ENCODE results near the gene CDCA7L. TPM values are rescaled to one million over a fixed set of nuclear protein-coding genes. Genes with fewer than 3 reads are reported as not detected.
"Not testable (repeated sequence)": the region's sequence is repeated elsewhere in the genome, so short reads cannot be mapped to it uniquely, and the experiment has no call there.

CDCA7L gene
- total RNA-seq, 1 experiment from 2014 or later, result 114 TPM

DNA sequence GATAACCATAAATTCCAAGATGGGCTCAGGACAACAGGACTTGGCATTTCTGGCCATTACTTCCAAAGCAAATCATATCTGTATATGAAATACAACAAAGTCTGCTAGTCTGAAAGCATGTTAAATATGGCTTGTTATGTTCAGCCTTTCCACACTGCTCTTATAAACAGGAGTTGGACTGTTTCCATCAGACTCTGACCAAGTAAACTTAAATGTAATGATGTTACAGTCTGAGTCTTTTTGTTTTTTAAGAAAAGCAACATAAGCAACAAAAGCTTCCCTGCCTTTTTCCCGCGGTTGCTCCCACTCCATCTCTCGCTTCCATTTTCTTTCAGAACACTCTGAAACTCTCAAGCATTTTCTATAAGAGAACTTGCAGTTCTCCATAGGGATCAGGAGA is 8.1 kb upstream of the CDCA7L start:
- Histone ChIP-seq H3K4me3 (no peak overlapping the region), H3K4me1 (no peaks in the 10 kb centered on the region), H3K27me3 (no peaks in the 10 kb centered on the region), H3K36me3 (no peaks in the 10 kb centered on the region), H3K27ac (no peak overlapping the region), H3K9me3 (replicated peaks) (no peaks in the 10 kb centered on the region)
- DNase-seq, result no peak

DNA sequence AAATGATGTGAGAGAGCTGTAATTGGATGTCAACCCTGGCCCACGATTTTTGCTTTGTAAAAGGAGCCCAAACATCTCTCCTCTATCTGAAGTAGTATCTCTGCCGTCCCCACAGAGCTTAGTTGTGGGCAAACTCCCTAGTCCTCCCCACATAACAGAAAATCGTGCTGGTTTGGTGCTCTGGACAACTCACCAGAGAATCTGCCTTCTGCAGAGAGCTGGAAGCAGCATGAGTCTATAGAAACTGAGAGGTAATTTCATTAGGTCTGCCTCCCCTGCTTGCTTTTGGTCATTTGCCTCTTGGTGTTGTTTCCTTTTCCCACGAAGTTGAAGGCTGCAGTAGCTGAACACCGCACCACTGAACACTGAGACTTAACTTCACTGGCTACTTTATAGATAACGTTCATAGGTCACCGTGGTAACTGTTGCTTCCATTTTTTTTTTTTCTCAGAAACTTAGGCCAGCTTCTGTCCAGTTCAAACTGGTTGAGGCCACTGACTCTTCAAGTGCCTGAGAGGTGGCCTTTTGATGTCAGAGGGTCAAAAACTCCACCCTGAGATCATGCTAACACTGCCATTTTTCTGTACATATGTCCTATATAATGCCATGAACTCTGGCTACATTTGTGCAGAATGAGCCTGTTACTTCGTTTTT is 3.3 kb upstream of the CDCA7L start:
- Histone ChIP-seq H3K27ac (no peak overlapping the region), H3K4me1 (peaks cover 10% of the 10 kb centered on the region)

DNA sequence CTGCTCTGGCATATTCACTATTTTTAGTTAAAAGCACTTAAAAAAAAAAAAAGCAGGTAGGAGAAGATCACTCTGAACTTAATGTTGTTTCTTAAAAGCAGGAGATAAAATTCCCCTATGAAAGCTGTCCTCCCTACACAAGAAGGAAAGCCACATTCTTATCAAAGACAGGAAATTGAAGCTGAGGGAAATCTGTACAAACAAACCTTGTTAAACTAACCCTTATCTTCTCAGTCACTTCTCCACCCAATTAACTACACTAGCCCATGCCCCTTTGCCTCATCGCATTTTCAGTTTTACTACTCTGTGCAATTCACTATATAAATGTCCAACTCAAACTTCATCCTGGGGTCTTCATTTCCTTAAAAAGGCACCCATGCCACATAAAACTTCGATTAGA is 2.7 kb upstream of the CDCA7L start:
- Histone ChIP-seq H3K4me3 (no peak overlapping the region), H3K27ac (no peak overlapping the region), H3K9me3 (replicated peaks) (no peaks in the 10 kb centered on the region), H3K27me3 (no peaks in the 10 kb centered on the region), H3K4me1 (peaks cover 10% of the 10 kb centered on the region), H3K36me3 (no peaks in the 10 kb centered on the region)
- DNase-seq, result no peak

More for the DNA sequence above, 3.3 kb upstream of the CDCA7L start:
- Histone ChIP-seq H3K27me3 (no peaks in the 10 kb centered on the region), H3K4me3 (no peak overlapping the region), H3K36me3 (no peaks in the 10 kb centered on the region), H3K9me3 (replicated peaks) (no peaks in the 10 kb centered on the region)
- no peak for DNase-seq

DNA sequence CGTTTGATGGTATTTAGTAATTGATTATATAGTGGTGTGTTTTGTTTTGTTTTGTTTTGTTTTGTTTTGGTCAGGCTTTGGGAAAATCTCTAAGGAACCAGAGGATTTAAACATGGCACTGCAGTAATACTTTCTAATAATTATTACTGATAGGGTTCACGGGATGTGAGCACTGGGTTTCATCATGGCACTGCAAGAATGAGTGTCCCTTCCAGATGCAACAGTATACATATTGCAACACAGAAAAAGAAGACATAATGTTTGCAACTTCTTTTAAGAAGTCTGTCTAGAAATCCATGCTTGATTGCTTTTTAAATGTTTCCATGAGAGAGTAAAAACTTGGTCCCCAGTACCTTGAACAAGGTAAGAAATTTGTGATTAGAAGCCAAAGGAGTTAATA is 2.2 kb upstream of the CDCA7L start:
- H3K27me3 ChIP-seq, result no peaks in the 10 kb centered on the region
- no peaks in the 10 kb centered on the region for H3K36me3 ChIP-seq
- no peaks in the 10 kb centered on the region for H3K9me3 ChIP-seq (replicated peaks)
- DNase-seq, result no peak
- peaks cover 10% of the 10 kb centered on the region for H3K4me1 ChIP-seq
- no peak overlapping the region for H3K4me3 ChIP-seq
- H3K27ac ChIP-seq, result no peak overlapping the region

DNA sequence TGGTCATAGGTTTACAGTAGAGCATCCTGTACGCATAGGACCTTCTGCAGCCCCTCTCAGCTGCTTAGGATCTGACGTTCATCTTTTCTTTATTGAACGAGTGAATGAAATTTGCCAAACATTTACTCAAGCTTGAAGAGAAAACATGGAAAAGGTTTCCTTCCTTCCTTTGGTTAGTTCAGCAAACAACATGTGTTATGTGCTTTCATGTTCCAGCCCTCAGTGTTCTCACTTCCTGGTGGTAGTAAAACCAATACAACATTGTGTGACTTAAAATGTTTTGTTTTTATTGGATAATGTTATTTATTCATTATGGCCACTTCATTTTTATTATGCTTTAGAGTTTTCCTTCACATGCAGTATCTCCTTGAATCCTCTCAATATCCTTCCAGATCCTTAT is 1.4 kb upstream of the CDCA7L start:
- DNase-seq, result no peak
- peaks cover 10% of the 10 kb centered on the region for H3K4me1 ChIP-seq
- no peaks in the 10 kb centered on the region for H3K9me3 ChIP-seq (replicated peaks)
- no peak overlapping the region for H3K4me3 ChIP-seq
- H3K27ac ChIP-seq, result no peak overlapping the region
- no peaks in the 10 kb centered on the region for H3K36me3 ChIP-seq
- no peaks in the 10 kb centered on the region for H3K27me3 ChIP-seq

DNA sequence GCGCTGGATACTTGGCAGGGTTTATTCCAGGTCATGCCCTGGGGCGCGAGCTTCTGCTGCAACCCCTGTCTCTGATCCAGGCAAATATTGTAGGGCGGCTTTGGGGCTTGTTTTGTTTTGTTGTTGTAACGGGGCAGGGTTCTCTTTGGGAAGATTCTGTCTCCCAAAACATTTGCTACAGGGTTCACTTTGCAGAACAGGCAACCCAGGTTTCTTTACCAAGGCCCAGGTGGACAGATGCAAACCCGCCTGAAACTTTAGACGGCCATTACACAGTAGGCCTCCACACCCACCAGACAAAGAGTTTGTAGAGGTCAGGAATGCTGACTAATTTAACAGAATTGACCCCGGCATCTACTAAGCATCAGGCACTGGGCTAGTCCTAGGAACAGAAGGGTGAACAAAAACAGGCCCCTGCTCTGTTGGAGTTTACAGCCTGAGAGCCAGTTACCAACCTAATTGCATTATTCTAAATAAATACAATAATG is 567 bp upstream of the CDCA7L start:
- Histone ChIP-seq H3K4me1 (peaks cover 10% of the 10 kb centered on the region), H3K36me3 (no peaks in the 10 kb centered on the region), H3K27ac (peak overlapping the region; percentile 100), H3K27me3 (no peaks in the 10 kb centered on the region), H3K9me3 (replicated peaks) (no peaks in the 10 kb centered on the region), H3K4me3 (peak overlapping the region; percentile 96)
- no peak for DNase-seq

DNA sequence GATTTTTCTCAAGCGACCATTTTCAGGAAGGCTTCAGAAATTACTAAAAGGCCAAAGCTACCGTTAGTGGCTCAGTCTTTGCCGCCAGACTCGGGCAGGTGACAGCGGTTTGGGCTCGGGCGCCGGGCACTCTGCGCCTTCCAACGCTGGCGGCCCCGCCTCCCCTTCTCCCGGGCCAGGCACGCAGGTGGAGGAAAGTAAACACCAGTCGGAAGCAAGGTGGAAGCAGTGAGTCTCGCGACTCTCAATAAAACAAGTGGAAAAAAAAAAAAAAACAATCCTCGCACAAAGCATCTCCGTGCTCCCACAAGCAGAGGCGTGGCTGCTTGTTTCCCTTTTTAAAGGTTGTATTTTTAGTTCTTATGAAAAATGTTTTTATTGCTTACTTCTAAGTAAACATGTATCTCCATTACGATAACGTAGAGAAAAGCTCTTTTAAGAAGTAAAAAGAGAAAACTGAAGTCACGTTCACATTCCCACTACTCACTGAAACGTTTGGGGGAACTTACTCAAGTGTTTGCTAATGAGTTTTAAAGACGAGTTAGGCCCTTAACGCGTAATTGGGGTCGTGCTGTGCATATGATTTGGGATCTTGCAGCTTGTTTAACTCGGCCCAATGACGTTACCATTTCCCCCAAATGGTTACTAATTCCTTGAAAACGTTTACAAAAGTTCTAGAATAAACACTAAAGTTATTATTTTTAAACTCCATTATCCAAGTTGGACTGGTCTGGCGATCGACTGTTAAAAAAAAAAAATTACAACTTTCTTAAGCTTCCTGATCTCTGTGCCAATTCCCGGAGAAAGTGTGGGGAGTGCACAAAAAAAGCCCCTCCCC is 864 bp downstream of the CDCA7L start:
- peak in 1 of 2 experiments; percentile 56 for DNase-seq

DNA sequence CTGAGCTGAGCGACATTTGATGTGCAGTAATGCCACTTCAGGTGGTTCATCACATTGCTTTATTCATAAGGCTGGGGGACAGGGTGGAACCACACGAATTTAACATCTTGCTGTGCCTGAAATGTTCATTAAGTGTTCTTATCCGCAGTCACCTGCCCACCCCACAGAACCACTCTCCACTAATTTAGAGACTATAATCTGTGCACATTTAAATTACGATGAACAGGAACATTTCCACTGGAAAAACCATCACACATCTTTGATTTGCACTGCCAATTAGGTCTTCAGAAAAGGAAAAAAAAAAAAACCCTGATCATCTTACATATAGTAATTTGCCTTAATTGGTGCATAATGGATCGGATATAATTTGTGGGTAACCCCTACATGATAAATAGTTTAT is 2.3 kb downstream of the CDCA7L start:
- Histone ChIP-seq H3K4me1 (peaks cover 10% of the 10 kb centered on the region), H3K9me3 (replicated peaks) (no peaks in the 10 kb centered on the region), H3K27ac (no peak overlapping the region), H3K36me3 (peaks cover 2% of the 10 kb centered on the region), H3K4me3 (no peak overlapping the region), H3K27me3 (no peaks in the 10 kb centered on the region)
- DNase-seq, result no peak

More for the DNA sequence above, 864 bp downstream of the CDCA7L start:
- Histone ChIP-seq H3K4me3 (peak overlapping the region; percentile 96), H3K36me3 (no peaks in the 10 kb centered on the region), H3K4me1 (peaks cover 10% of the 10 kb centered on the region), H3K9me3 (replicated peaks) (no peaks in the 10 kb centered on the region), H3K27ac (peak overlapping the region; percentile 100), H3K27me3 (no peaks in the 10 kb centered on the region)

DNA sequence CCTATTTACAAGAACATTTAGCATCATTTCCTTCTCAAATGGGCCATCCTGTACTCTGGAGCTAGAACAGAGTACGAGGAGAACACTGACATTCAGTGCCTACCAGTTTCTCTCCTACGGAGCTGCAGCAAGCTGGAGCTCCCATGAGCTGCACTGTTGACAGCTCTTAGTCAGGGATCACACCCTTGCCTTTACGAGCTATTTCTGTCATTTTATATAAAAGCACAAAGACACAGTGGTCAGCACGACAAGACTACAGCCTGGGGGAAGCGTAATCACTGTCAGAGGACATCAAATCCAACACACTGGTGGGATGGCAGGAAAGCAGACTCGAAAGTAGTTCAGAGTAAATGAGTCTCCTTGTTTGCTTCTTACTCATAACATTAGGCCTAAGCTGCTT is 2.7 kb downstream of the CDCA7L start:
- no peaks in the 10 kb centered on the region for H3K9me3 ChIP-seq (replicated peaks)
- no peaks in the 10 kb centered on the region for H3K27me3 ChIP-seq
- no peak overlapping the region for H3K4me3 ChIP-seq
- DNase-seq, result no peak
- H3K36me3 ChIP-seq, result peaks cover 7% of the 10 kb centered on the region
- H3K27ac ChIP-seq, result no peak overlapping the region
- peaks cover 10% of the 10 kb centered on the region for H3K4me1 ChIP-seq

DNA sequence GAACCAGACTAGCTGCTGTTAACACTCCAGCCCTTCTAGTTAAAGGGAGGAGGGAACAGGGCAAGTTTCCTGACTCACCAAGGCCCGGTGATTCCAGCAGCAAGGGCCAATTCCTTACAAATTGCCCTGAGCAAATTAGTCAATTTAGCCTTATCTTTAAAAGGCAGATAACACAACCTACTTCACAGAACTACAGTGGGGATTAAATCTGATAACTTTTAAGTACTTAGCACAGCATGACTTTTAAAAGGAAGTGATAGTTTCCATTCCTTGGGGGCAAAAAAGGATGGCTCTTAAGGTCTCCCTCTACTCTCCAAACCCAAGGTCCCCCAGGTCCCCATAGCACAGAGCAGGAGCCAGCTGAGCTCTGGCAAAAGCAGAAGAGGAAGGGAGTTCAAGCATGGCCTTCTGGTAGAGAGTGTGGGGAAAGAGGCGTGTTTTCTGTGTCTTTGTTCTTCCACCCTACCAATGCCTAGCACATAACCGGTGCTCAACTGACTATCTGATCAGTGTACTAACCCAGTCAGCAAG is 4.0 kb downstream of the CDCA7L start:
- Histone ChIP-seq H3K36me3 (peaks cover 11% of the 10 kb centered on the region), H3K4me3 (no peak overlapping the region), H3K4me1 (peaks cover 6% of the 10 kb centered on the region), H3K27me3 (no peaks in the 10 kb centered on the region), H3K27ac (no peak overlapping the region), H3K9me3 (replicated peaks) (no peaks in the 10 kb centered on the region)
- DNase-seq, result no peak

DNA sequence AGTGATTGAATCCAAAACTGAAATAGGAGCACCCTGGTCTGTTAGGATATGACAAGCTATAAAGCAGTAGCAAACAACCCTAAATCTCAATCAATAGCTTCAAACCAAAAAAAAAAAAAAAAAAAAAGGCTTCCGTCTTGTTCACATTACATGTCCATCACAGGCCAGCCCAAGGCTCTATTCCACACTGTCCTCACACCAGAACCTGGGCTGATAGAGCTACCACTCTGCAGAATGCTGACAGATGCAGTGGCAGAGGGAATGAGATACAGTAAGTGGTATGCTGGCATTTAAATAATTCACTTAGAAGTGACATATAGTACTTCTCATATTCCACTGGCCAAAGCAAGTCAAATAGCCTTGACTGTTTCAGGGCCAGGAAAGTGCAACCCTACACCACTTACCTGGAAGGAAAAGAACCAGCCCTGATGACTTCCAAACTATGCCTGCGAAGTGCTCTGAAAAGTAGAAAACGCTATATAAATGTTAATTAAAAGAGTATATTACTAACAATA is 5.8 kb downstream of the CDCA7L start:
- Histone ChIP-seq H3K27ac (no peak overlapping the region), H3K36me3 (peaks cover 11% of the 10 kb centered on the region), H3K27me3 (no peaks in the 10 kb centered on the region), H3K4me1 (no peaks in the 10 kb centered on the region), H3K4me3 (no peak overlapping the region), H3K9me3 (replicated peaks) (no peaks in the 10 kb centered on the region)
- DNase-seq, result no peak

DNA sequence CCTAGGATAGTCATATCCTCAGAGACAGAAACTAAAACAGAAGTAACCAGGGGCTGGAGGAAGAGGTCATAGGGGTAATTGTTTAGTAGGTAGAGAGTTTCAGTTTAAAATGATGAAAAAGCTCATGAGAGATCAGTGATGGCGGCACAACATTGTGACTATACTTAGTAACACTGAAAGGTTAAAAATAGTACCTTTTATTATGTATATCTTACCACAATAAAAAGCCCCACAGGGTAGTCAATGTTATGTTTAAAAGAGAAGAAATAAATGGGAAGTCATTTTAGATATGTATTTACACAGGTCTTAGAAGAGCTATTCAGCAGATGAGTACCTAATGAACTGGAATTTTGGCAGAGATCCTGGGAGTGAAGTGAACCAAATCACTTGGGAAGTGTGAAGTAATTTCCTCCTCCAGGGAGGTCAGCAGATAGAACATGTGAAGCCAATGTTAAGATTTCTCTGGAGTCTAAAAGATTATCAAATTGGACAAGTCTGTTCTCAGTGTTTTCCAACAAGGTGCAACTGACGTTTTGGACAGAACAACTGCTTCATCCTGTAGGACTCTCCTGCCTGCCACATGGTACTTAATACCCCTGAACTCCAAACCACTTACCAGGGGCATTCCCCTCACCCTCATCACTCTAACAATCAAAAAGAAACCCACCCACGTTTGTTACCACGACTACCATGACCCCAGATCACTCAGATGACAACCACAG is 6.4 kb downstream of the CDCA7L start:
- Histone ChIP-seq H3K36me3 (peaks cover 11% of the 10 kb centered on the region), H3K9me3 (replicated peaks) (no peaks in the 10 kb centered on the region), H3K27me3 (no peaks in the 10 kb centered on the region), H3K27ac (no peak overlapping the region), H3K4me1 (no peaks in the 10 kb centered on the region), H3K4me3 (no peak overlapping the region)
- no peak for DNase-seq

DNA sequence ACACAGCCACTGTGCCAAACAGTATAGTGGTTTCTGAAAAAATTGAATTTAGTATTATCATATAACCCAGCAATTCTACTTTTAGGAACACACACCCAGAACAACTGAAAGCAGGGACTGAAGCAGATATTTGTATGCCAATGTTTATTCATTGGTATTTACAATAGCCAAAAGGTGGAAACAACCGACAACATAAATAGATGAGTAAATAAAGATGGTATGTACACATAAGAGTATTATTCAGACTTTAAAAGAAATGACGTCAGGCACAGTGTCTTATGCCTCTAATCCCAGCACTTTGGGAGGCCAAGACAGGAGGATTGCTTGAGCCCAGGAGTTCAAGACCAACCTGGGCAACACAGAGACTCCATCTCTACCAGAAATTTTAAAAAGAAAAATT is 7.2 kb downstream of the CDCA7L start:
- no peak overlapping the region for H3K27ac ChIP-seq
- H3K27me3 ChIP-seq, result no peaks in the 10 kb centered on the region
- H3K4me3 ChIP-seq, result no peak overlapping the region
- no peaks in the 10 kb centered on the region for H3K4me1 ChIP-seq
- no peaks in the 10 kb centered on the region for H3K9me3 ChIP-seq (replicated peaks)
- peaks cover 11% of the 10 kb centered on the region for H3K36me3 ChIP-seq
- no peak for DNase-seq

DNA sequence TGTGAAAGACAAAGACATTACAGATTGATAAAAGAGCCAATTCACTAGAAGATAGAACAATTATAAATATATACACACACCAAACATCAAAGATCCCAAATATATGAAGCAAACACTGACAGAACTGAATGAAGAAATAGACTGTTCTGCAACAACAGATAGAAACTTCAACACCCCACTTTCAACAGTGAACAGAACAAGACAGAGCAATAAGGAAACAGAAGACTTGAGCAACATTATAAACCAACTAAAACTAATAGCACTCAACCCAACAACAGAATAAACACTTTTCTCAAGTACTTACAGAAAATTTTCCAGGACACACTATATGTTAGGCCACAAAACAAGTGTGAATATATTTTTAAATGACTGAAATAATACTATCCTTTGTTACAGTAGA is 10.9 kb downstream of the CDCA7L start:
- Histone ChIP-seq H3K27ac (no peak overlapping the region), H3K36me3 (peaks cover 11% of the 10 kb centered on the region), H3K4me1 (no peaks in the 10 kb centered on the region), H3K9me3 (replicated peaks) (0 out of 2 replicates have a peak, but pooled peaks cover 2% of the 10 kb centered on the region), H3K27me3 (no peaks in the 10 kb centered on the region), H3K4me3 (no peak overlapping the region)
- no peak for DNase-seq

DNA sequence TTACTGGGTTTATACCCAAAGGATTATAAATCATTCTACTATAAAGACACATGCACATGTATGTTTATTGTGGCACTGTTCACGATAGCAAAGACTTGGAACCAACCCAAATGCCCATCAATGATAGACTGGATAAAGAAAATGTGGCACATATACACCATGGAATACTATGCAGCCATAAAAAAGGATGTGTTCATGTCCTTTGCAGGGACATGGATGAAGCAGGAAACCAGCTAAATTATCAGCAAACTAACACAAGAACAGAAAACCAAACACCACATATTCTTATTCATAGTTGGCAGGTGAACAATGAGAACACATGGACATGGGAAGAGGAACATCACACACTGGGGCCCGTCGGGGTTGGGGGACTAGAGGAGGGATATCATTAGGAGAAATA is 12.4 kb downstream of the CDCA7L start:
- H3K36me3 ChIP-seq; H3K27ac ChIP-seq; H3K4me3 ChIP-seq; H3K9me3 ChIP-seq (replicated peaks); H3K27me3 ChIP-seq; H3K4me1 ChIP-seq; DNase-seq: not testable (repeated sequence)
